Limb (tissue), 2 donors: ENCODE measurements around the gene YEATS2.
A peak's percentile ranks its signal among the peaks of the same experiment; 100 is the strongest.

ENCODE experiments used
- DNase-seq, 2 donors: peaks; one replicate each; pipeline ENCODE4 v3.0.0-alpha.2; 2016; ENCODE audit errors: extremely low spot score in 2 of 2

YEATS2 gene

GRCh38 chr3:183811638-183812037 lies 114.0 kb downstream of the YEATS2 start:
- DNase-seq: no peak

GRCh38 chr3:183812761-183813445 lies 115.3 kb downstream of the YEATS2 start:
- no peak for DNase-seq

GRCh38 chr3:183814240-183814639 lies 116.6 kb downstream of the YEATS2 start:
- no peak for DNase-seq

GRCh38 chr3:183815563-183815940 lies 118.0 kb downstream of the YEATS2 start:
- DNase-seq: no peak

- no peak for DNase-seq
Observed at GRCh38 chr3:183815951-183816475, 118.4 kb downstream of the YEATS2 start.

- no peak for DNase-seq
Observed at GRCh38 chr3:183816681-183817510, 119.3 kb downstream of the YEATS2 start.

GRCh38 chr3:183817639-183818038 lies 120.0 kb downstream of the YEATS2 start:
- DNase-seq: no peak

- no peak for DNase-seq
Observed at GRCh38 chr3:183818041-183818620, 120.5 kb downstream of the YEATS2 start.

- DNase-seq: no peak
Observed at GRCh38 chr3:183818706-183819624, 121.4 kb downstream of the YEATS2 start.

GRCh38 chr3:183819831-183820230 lies 122.2 kb downstream of the YEATS2 start:
- DNase-seq: no peak

- no peak for DNase-seq
Observed at GRCh38 chr3:183822631-183823030, 125.0 kb downstream of the YEATS2 start.

- no peak for DNase-seq
Observed at GRCh38 chr3:183823963-183824362, 126.4 kb downstream of the YEATS2 start.

- peak in 1 of 2 donors; percentile 53 for DNase-seq
Observed at GRCh38 chr3:183824761-183825455, 127.3 kb downstream of the YEATS2 start.

GRCh38 chr3:183825456-183826161 lies 128.0 kb downstream of the YEATS2 start, which contains the start of gene MAP6D1:
Gene MAP6D1, minus strand, starts transcription at chr3:183825577. Its CDS starts 30 bp downstream, at chr3:183825547.
- peak; percentile 51 to 79 for DNase-seq

- no peak for DNase-seq
Observed at GRCh38 chr3:183826448-183827250, 129.1 kb downstream of the YEATS2 start.

- DNase-seq: no peak
Observed at GRCh38 chr3:183827809-183828537, 130.4 kb downstream of the YEATS2 start.

- DNase-seq: no peak
Observed at GRCh38 chr3:183828538-183828870, 130.9 kb downstream of the YEATS2 start.

- DNase-seq: no peak
Observed at GRCh38 chr3:183829466-183829865, 131.9 kb downstream of the YEATS2 start.
